GM21447 (cell line): ENCODE data around the gene PSMB7.

ENCODE experiments used
- ATAC-seq: cut with Tn5 transposase; IDR thresholded peaks from one replicate; pipeline ENCODE4 v1.9.1; 2021; ENCODE audit not compliant: unreplicated experiment

Gene PSMB7

DNA sequence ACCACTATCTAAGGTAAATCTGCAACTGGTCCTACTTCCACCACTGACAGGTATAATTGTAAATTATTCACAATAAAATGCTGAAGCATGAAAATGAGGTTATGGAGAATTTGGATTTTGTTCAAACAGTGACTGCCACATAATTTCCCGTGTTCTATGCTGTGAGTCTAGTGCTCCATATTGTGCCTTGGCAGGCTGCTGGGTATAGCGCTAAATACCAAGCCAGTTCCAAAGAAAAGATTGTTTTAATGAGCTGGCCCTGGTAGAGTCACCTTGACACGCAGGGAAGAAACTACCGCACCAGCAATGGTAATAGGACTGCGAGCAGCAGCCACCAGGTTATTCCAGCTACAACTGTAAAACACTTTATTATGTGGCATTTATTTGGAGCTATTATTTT is 30.4 kb downstream of the PSMB7 start:
- no peak for ATAC-seq

DNA sequence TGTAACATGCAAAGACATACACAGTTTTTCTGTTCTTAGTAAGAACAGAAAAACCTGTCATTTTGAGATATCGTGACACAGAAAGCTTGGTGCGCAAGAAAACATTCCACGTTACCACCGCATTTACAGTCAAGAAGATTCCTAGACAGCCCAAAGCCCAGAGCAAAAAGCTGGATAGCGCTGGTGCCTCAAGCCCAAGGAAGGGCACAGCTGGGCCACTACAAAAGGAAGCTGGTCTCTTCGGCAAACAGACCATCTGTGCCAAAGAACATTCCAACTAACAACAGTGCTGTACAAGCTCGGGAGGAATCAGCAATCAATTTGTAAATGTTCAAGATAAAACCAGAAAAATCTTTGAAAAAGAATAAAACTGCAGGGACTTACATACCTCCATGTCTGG is 31.0 kb downstream of the PSMB7 start:
- no peak for ATAC-seq

GRCh38 chr9:124381170-124381945 is 33.9 kb downstream of the PSMB7 start:
- ATAC-seq, result no peak

GRCh38 chr9:124377551-124378406 is 37.5 kb downstream of the PSMB7 start:
- ATAC-seq, result no peak

- no peak for ATAC-seq
Observed at GRCh38 chr9:124376329-124376728, 38.9 kb downstream of the PSMB7 start.

DNA sequence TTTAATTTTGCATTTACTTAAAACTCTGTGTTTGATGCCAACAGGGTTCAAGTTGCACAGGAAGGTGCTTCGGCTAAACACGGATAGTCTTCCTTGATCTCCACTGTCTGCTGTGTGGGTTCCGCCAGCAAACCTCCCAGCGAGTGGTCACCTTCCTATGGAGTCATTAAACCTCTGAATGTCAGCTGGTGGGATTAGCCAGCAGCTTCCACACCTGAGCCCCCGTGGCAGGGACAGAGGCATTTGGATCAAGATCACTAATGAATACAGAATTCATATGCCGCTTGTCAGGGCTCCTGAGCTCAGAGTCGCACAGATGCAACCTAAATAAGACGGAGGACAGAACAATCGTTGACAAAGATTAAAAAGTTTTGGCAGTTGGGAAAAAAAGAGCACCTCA is 39.5 kb downstream of the PSMB7 start:
- ATAC-seq, result no peak

DNA sequence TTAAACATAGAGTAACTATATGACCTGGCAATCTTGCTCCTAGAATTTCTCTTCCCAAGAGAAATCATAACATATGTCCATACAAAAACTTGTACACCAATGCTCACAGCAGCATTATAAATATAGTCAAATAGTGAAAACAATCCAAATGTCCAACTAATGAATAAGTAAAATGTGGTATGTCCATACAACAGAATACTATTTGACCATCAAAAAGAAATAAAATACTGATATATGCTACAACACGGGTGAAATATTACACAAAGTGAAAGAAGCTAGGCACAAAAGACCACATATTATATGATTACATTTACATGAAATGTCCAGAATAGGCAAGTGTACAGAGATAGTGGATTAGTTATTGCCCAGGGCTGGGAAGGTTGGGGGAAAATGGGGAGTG is 41.4 kb downstream of the PSMB7 start:
- ATAC-seq, result no peak

DNA sequence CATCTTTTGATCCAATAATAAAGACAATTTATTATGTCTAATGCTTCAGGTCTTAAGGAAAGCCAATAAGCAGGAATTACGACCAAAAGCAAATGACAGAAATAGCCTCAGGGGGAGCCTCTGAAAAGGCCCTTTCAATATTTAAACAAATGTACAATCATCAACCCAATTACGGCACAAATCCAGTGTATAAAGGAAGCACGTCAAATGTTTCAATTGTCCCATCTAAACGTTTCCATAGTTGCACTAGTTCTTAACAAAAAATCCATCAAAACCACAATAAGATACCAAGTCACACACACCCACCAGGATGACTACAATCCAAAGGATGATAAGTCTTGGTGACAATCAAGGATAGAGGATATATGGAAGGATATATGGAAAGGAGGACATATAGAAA is 41.9 kb downstream of the PSMB7 start:
- no peak for ATAC-seq

DNA sequence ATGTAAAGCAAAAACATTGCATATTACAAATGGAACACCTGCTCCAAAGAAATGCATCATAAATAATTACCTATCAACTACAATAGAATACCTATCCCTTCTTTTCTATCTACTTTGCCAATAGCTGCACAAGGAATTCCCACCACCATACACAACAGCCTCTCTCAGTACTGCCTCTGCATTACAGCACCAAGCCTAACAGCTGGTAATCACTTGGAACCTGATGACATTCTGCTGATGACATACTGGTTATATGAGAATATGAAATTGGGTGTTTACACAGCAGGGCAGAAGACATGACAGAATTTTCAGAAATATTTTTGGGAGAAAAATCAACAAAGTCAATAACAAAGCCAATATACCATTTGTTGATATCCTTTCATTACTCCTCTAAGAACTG is 43.2 kb downstream of the PSMB7 start:
- no peak for ATAC-seq

DNA sequence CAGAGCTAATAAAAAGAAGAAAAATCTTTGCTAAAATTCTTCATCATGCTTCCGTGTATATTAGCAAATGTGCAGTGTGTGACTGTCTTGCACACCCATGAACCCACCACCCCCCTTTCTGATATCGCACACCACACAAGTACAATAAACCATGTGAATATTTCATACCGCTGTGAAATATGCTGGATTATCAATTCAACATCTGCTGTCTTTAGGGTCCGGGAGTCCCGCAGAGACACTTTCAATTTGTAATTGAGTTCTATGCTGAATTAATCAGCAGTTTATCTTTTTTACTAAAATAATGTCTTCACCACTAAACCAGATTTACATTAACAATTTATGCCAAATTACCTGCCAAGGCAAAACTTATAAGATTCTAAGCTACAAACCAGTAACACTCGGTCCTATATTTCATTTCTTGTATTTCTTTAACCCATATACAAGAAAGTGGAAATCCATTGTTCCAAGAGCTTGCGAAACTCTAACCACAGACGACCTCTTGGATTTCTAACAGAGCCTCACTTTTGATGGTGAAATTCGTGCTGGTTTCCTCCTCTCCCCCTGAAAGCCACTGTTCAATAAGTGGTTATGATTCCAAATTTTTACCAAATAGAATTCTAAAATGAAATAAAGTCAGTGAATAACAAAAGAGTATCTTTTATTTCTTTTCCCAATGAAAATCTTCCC is 44.2 kb downstream of the PSMB7 start:
- no peak for ATAC-seq

DNA sequence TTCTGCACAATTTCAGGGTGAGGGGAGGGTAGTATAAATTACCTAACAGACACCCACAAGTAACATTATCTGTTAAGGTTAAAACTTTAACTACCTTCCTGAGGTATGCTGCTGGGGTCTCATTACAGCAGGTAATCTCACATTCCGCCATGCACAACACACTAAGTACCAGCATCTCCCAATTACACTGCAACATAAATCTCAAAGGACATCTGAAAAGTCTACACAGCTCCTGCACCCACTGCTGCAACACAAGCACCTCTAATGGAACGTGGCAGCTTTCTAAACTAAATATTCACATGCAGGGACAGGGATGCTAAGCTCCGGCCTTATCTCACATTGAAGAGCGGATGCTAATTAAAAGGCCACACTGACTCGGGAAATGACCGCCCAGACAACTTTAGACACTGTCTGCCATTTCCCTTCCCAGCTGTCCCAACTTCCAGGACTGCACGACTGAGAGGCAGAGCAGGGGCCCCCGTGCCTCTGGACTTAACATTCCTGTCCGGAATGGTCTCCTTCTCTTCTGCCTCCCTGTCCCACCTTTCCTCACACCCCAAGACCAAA is 45.9 kb downstream of the PSMB7 start:
- ATAC-seq, result no peak

- ATAC-seq, result no peak
Observed at GRCh38 chr9:124368692-124369091, 46.5 kb downstream of the PSMB7 start.

GRCh38 chr9:124366476-124367220 is 48.6 kb downstream of the PSMB7 start:
- no peak for ATAC-seq

- ATAC-seq, result no peak
Observed at GRCh38 chr9:124365036-124365435, 50.2 kb downstream of the PSMB7 start.

GRCh38 chr9:124364141-124364540 is 51.1 kb downstream of the PSMB7 start:
- no peak for ATAC-seq

GRCh38 chr9:124363326-124364096 is 51.7 kb downstream of the PSMB7 start:
- no peak for ATAC-seq

DNA sequence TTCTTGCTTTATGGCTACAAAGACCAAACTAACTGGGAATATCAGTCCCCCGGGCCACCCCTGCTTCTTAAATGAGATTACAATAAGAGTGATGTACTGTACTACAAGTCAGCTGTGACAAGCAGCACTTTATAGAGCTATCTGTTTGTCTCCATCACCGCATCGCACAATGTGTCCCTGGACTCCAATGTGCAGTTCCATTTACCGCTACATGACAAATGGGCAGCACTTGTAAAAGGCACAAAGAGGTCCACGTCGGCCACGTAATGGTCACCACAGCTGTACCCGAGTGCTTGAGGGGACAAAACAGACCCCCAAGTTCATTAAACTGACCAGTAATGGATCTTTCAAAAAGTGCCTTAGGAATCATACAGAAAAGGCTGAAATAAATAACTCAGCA is 54.1 kb downstream of the PSMB7 start:
- ATAC-seq, result no peak

DNA sequence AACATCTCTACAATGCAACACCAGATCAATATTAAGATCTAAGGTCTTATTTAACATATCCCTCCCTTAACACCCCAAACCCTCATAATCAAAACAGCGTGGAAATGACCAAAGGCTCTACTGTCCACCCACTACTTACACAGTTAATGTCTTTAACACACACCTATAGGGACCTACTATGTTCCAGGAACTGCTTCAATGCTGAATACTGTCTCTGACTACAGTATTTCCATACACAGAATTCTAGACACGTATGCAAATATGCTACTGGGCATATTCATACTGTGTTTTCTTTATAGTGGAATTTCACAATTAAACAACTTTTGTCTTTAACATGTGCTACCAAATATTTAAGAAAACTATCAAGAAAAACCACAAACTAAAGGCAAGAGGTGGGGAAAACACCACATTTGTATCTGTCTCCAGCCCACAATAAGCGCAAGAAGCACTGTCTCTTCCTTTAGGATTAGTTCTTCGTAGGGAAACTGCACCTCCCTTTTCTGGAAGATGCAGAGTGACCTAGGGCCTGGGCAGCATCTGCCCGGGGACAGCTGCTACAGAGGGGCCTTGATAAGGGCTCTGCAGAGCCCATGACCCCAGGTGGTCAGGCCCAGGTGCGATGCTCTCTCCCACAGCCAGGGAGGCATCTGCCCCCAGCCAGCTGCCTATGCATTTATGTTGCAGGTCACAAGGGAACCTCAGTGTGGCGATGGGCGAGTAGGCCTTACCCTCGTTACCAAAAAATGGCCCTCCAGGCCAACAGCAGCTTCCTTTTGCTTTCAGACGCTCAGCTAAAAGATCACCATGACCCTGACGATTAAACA is 55.2 kb downstream of the PSMB7 start:
- no peak for ATAC-seq

DNA sequence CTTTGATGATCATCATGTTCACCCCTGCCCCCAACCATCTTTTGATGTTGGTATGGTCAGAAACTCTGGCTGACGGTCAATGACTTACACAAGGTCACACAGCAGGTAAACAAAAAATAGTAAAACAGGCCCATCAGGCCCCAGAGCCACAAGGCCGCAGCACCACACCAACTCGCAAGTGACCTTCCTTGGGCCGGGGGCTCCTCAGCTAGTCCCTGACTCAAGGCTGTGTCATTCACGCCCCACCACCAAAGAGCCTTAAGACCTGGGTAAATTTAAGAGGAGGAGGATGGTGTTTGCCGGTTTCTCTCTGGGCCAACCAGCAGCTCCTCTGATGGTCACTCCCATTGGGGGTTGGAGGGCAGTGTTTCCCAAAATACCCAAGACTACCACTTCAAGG is 55.8 kb downstream of the PSMB7 start:
- ATAC-seq, result no peak
